K562 (cell line): ENCODE measurements around the gene MUCL3. TPM values are rescaled to one million over a fixed set of nuclear protein-coding genes. Genes with fewer than 3 reads are reported as not detected.
A peak's percentile ranks its signal among the peaks of the same experiment; 100 is the strongest.

Experiments
- ATAC-seq: fragments of 200-7000 bp; cut with Tn5 transposase; 3 replicates; pipeline ENCODE4 v1.9.1; 2020; ENCODE audit warnings: moderate library complexity
- BruUV-seq: library from RNA; stranded (reverse); fragments of 400-500 nt; replicated peaks from 2 replicates; lab custom pipeline; 2021; lab: Mats Ljungman, UMichigan
- CTCF ChIA-PET: fragments of 300-600 bp; formaldehyde crosslinking; extraction: SDS; loops from one replicate; lab custom pipeline; 2021; ENCODE audit warnings: low intra/inter-chr PET ratio; lab: Yijun Ruan, JAX
- POLR2A ChIA-PET: fragments of 300-600, 350-650 bp; sonication (Branson Sonifier 250); formaldehyde crosslinking; extraction: SDS; loops from one replicate; lab custom pipeline; 2021; ENCODE audit warnings: antibody characterized with exemption, inconsistent platforms; lab: Yijun Ruan, JAX
- DNase-seq, 4 experiments: peaks; one replicate each; pipeline versions ENCODE4 v3.0.0 to v3.0.0-alpha.2; 2011 to 2018; ENCODE audit warnings: low spot score in 3 of 4, mixed read lengths in 3 of 4; ENCODE audit errors: extremely low read depth in 1 of 4
- FAIRE-seq: peaks from 2 replicates; lab custom pipeline; 2011; peaks lifted over from hg19 to GRCh38; lab: Jason Lieb, UNC
- H2AFZ ChIP-seq: 2 replicates; pipeline ENCODE4 v1.6.0; 2011; ENCODE audit warnings: low read depth, low read length, control low read depth, inconsistent platforms
- H3K27ac ChIP-seq: fragments of 200-600 bp; 3 replicates; pipeline ENCODE4 v1.8.0; 2011; ENCODE audit warnings: low read depth, mild to moderate bottlenecking, control low read depth, inconsistent platforms, low read length, moderate library complexity, mixed read lengths; ENCODE audit errors: extremely low read depth
- H3K27me3 ChIP-seq, 2 experiments: fragments of 300-600 bp in 1 of 2; 2 replicates in 1 of 2; 3 replicates in 1 of 2; pipeline versions ENCODE4 v1.6.0 to v1.8.0; 2011; ENCODE audit warnings: inconsistent platforms in 2 of 2, low read length in 2 of 2, mild to moderate bottlenecking in 1 of 2, mixed read lengths in 1 of 2, moderate library complexity in 1 of 2; ENCODE audit not compliant: control insufficient read depth in 2 of 2, insufficient read depth in 2 of 2
- H3K36me3 ChIP-seq: fragments of 300-600 bp; 3 replicates; pipeline ENCODE4 v1.8.0; 2011; ENCODE audit warnings: mild to moderate bottlenecking, low read length, inconsistent platforms; ENCODE audit not compliant: control insufficient read depth, insufficient read depth
- H3K4me1 ChIP-seq, 2 experiments: fragments of 200-600 bp in 1 of 2; replicated peaks in 1 of 2; 2 replicates in 1 of 2; 3 replicates in 1 of 2; pipeline versions ENCODE4 v1.5.1 to v1.8.0; 2011; ENCODE audit warnings: inconsistent platforms in 2 of 2, low read length in 2 of 2, mild to moderate bottlenecking in 1 of 2, mixed read lengths in 1 of 2, moderate library complexity in 1 of 2; ENCODE audit not compliant: control insufficient read depth in 2 of 2, insufficient read depth in 2 of 2
- H3K4me2 ChIP-seq: 2 replicates; pipeline ENCODE4 v1.6.1; 2011; ENCODE audit warnings: low read length, control low read depth, inconsistent platforms, mixed read lengths; ENCODE audit not compliant: insufficient read depth
- H3K4me3 ChIP-seq: fragments of 200-600 bp; sonication (generic), shearing (Covaris generic); 2 replicates; pipeline ENCODE4 v1.5.1; 2016; ENCODE audit warnings: control low read depth, inconsistent platforms
- H3K79me2 ChIP-seq: fragments of 200-600 bp; 3 replicates; pipeline ENCODE4 v1.8.0; 2011; ENCODE audit warnings: low read length, inconsistent platforms; ENCODE audit not compliant: control insufficient read depth, insufficient read depth
- H3K9ac ChIP-seq, 2 experiments: 2 replicates each; pipeline versions ENCODE4 v1.6.0 to v1.6.1; 2011; ENCODE audit warnings: low read depth in 2 of 2, low read length in 2 of 2, control low read depth in 1 of 2, inconsistent platforms in 1 of 2, mild to moderate bottlenecking in 1 of 2, mixed read lengths in 1 of 2; ENCODE audit not compliant: insufficient read depth in 1 of 2
- H3K9me1 ChIP-seq: one replicate; pipeline ENCODE4 v1.6.0; 2011; ENCODE audit warnings: inconsistent platforms, mild to moderate bottlenecking, low read length, moderate library complexity; ENCODE audit not compliant: control insufficient read depth, insufficient read depth
- H3K9me3 ChIP-seq: replicated peaks from 2 replicates; pipeline ENCODE4 v1.5.1; 2011; ENCODE audit warnings: low read depth, low read length, inconsistent platforms; ENCODE audit not compliant: control insufficient read depth, insufficient read depth
- H4K20me1 ChIP-seq: replicated peaks from 2 replicates; pipeline ENCODE4 v1.6.1; 2011; ENCODE audit warnings: low read length, inconsistent platforms, mixed read lengths; ENCODE audit not compliant: control insufficient read depth, insufficient read depth
- CBX8 ChIP-seq: fragments of 200-600 bp; sonication (generic); IDR thresholded peaks from 2 replicates; pipeline ENCODE4 v1.6.1; 2012; ENCODE audit warnings: borderline replicate concordance, mixed run types, low read depth, mild to moderate bottlenecking, moderate library complexity, mixed read lengths, low read length, control low read depth, inconsistent platforms; ENCODE audit not compliant: poor library complexity, severe bottlenecking; ENCODE audit errors: extremely low read depth
- CXXC5 ChIP-seq: fragments of 250-450 bp; sonication (Bioruptor Pico); IDR thresholded peaks from 2 replicates; pipeline ENCODE4 v1.8.0; 2022; ENCODE audit warnings: inconsistent platforms, mild to moderate bottlenecking, moderate library complexity
- ELF2 ChIP-seq: fragments of 250-450 bp; sonication (Bioruptor Pico); IDR thresholded peaks from 2 replicates; pipeline ENCODE4 v1.5.0; 2021; ENCODE audit warnings: mild to moderate bottlenecking
- ERF ChIP-seq: fragments of 450-650 bp; formaldehyde crosslinking; IDR thresholded peaks from 2 replicates; pipeline ENCODE4 v1.4.0; 2020; ENCODE audit warnings: mild to moderate bottlenecking, mixed read lengths
- HDAC1 ChIP-seq, 2 experiments: fragments of 450-650 bp; IDR thresholded peaks; 2 replicates each; pipeline ENCODE4 v1.6.1; 2016 to 2017; ENCODE audit warnings: inconsistent platforms in 1 of 2, mild to moderate bottlenecking in 1 of 2, moderate library complexity in 1 of 2
- KDM4B ChIP-seq, 2 experiments: fragments of 450-650 bp in 1 of 2; sonication (generic) in 1 of 2; IDR thresholded peaks; 2 replicates each; pipeline ENCODE4 v1.6.1; 2016 to 2017; ENCODE audit warnings: borderline replicate concordance in 2 of 2, antibody characterized with exemption in 1 of 2, low read depth in 1 of 2, mild to moderate bottlenecking in 1 of 2
- KDM5B ChIP-seq: fragments of 200-600 bp; sonication (generic); IDR thresholded peaks from 2 replicates; pipeline ENCODE4 v1.6.1; 2012; ENCODE audit warnings: low read depth, mild to moderate bottlenecking, moderate library complexity, low read length, control low read depth, inconsistent platforms; ENCODE audit not compliant: insufficient replicate concordance
- MYNN ChIP-seq, 2 experiments: sonication (generic); formaldehyde crosslinking in 1 of 2; IDR thresholded peaks; 2 replicates each; pipeline versions ENCODE4 v1.5.0 to v1.6.1; 2016 to 2020; ENCODE audit warnings: antibody characterized with exemption in 1 of 2, missing genetic modification reagents in 1 of 2
- POLR3A ChIP-seq: IDR thresholded peaks from 2 replicates; pipeline ENCODE4 v1.6.1; 2011; ENCODE audit warnings: borderline replicate concordance, mild to moderate bottlenecking, moderate library complexity; ENCODE audit not compliant: insufficient read length, insufficient read depth; ENCODE audit errors: extremely low read depth
- TCF7L2 ChIP-seq: fragments of 150-350 bp; IDR thresholded peaks from 2 replicates; pipeline ENCODE4 v1.6.1; 2016; ENCODE audit warnings: low read depth, mild to moderate bottlenecking, low read length, moderate library complexity
- TRIM28 ChIP-seq: fragments of 450-650 bp; IDR thresholded peaks from 2 replicates; pipeline ENCODE4 v1.6.1; 2017
- ZBTB1 ChIP-seq: sonication (generic); formaldehyde crosslinking; IDR thresholded peaks from 2 replicates; pipeline ENCODE4 v1.8.1; 2023; ENCODE audit warnings: missing genetic modification reagents, low read depth, mild to moderate bottlenecking, borderline replicate concordance
- ZNF253 ChIP-seq: fragments of 250-450 bp; sonication (Bioruptor Pico); conservative IDR thresholded peaks from 2 replicates; pipeline ENCODE4 v1.6.1; 2021; ENCODE audit warnings: mild to moderate bottlenecking
- ZNF384 ChIP-seq: IDR thresholded peaks from 2 replicates; pipeline ENCODE4 v1.6.1; 2012; ENCODE audit warnings: low read depth, low read length, improper control_type of control experiment
- WGBS: fragments of 100-300 bp; shearing (Covaris generic); methylation state at CpG from one replicate; pipeline ENCODE4 v1.1.6; 2016; ENCODE audit warnings: low coverage, mixed read lengths; ENCODE audit not compliant: insufficient coverage; ENCODE audit errors: missing lambda C conversion rate; 5-methylcytosine and 5-hydroxymethylcytosine counted together
- in situ Hi-C: fragments of 300-500 bp; cut with MboI; formaldehyde crosslinking; loops from 4 replicates; pipeline ENCODE4 v1.15.0; 2018; ENCODE audit warnings: inconsistent platforms, mixed read lengths
- intact Hi-C: fragments of 100-400 bp; cut with micrococcal nuclease; formaldehyde crosslinking; loops from 2 replicates; pipeline ENCODE4 v1.14.2; 2022
- polyA plus RNA-seq, 8 experiments: library from polyadenylated mRNA; depleted of rRNA in 4 of 8; stranded (reverse) in 5 of 8; unstranded in 3 of 8; fragments of >200 nt; fragmentation: Nextera tagmentation in 2 of 8; fragmentation: Illumina TruSeq in 1 of 8; extraction: Ambion mirVana in 2 of 8; extraction: Trizol in 1 of 8; gene quantifications; 2 replicates each; pipeline versions ENCODE4 v1.2.1 to v1.2.3, GENCODE V29; 2011 to 2014; ENCODE audit warnings: inconsistent platforms in 1 of 8, missing spikeins in 1 of 8
- total RNA-seq, 7 experiments: library from RNA; depleted of rRNA in 6 of 7; stranded (reverse); fragments of >200 nt in 6 of 7; fragmentation: Illumina TruSeq in 2 of 7; extraction: Trizol in 2 of 7; gene quantifications; 2 replicates each; pipeline versions ENCODE4 v1.2.1 to v1.2.3, GENCODE V29; 2011 to 2021; ENCODE audit warnings: low replicate concordance in 1 of 7
- TF ChIP-seq, protein P1 (sequence below): fragments of 250-450 bp; sonication (Bioruptor Pico); IDR thresholded peaks from 2 replicates; pipeline ENCODE4 v1.5.0; 2021
- TF ChIP-seq, protein P2 (sequence below): fragments of 450-650 bp; formaldehyde crosslinking; IDR thresholded peaks from 2 replicates; pipeline ENCODE4 v1.4.0; 2022; ENCODE audit warnings: missing genetic modification characterization

MUCL3 gene
- total and polyA plus RNA-seq, 9 of the 15 experiments (the other 6 are each of a cell fraction or from before 2014, with no cell fraction given): 0.07 TPM; not detected in 8

DNA sequence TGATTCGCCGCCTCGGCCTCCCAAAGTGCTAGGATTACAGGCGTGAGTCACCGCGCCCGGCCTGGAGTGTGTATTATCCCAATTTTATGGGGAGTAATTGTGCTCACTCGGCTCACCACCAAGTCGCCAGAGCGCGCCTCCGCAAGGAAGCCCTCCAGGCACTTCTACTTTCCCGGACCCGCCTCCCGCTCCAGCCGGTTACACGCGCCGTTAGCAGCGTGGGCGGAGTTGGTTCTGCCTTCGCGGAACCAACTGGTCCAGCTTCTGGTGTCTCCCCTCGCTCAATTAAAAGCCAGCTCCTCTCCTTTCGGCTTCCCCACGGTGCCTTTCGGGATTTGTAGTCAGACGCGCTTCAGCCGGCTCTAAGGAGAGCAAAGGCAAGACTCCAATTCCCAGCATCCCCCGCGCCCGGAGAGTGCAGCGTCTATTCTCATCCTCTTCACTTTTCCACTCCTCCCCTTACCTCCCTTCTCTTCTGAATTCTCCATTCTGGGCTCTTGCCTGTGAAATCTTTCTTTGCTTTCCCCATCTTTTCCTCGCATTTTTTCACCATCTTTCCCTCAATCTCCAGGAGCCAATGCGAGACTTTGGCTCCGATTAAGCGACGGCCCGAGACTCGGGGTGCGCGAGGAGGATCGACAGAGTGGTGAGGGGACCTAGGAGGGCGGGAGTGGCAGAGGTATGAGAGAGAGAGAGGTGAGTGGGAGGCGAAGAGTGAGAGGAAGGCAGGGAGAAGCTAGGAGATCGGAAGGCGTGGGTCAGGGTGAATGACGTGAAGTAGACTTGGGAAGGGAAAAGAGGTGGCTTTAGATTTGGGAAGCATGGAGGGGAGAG is 32.8 kb upstream of the MUCL3 start, which contains the start of gene GTF2H4:
TSS of gene GTF2H4 (plus strand) at position 450 of the 834 bp plus-strand sequence.
- ATAC-seq (peak; percentile 99), DNase-seq (peak; percentile 90 to 100 (median 93)), FAIRE-seq (peak; percentile 99)
- intact Hi-C loops: no loop called here
- H3K27ac ChIP-seq: peak within 1 kb of the TSS; percentile 71
- in situ Hi-C loops: no loop called here
- no TSS peak for BruUV-seq
- H3K4me3 ChIP-seq: peak within 1 kb of the TSS; percentile 76
- ChIA-PET POLR2A (interaction anchor here (0.5 to 2.5 kb wide), 15 partner anchors 9 to 190 kb away, joined by 3 to 17 read pairs (median 4); no protein-coding TSS in a partner anchor), CTCF (interaction anchor here (0.6 to 0.7 kb wide), 2 partner anchors 24 to 174 kb away, joined by 3 read pairs; partner anchors contain the start of gene DDR1)
- peak within 1 kb of the TSS; percentile 88 to 92 for H3K9ac ChIP-seq
- H3K36me3 ChIP-seq: peaks cover 38% of the 10 kb centered on the region
- peak within 1 kb of the TSS; percentile 97 for H2AFZ ChIP-seq
- peaks cover 15% of the 10 kb centered on the region for H3K79me2 ChIP-seq
- under 1% methylated on average over 49 of the region's 49 CpGs for WGBS
- peaks cover 5 to 13% of the 10 kb centered on the region in 2 experiments; a peak in 4 of 5 replicates for H3K4me1 ChIP-seq
- H3K4me2 ChIP-seq: peak within 1 kb of the TSS; percentile 98
- no peaks in the 10 kb centered on the region for H3K9me3 ChIP-seq
- H3K27me3 ChIP-seq: no peaks in the 10 kb centered on the region
- no peaks in the 10 kb centered on the region for H4K20me1 ChIP-seq
- H3K9me1 ChIP-seq: no peaks in the 10 kb centered on the region
- TF ChIP-seq CXXC5 (CRISPR knock-in tag): peak; percentile 98
- TF ChIP-seq ERF (CRISPR knock-in tag): no peak
- TF ChIP-seq, protein P1, sequence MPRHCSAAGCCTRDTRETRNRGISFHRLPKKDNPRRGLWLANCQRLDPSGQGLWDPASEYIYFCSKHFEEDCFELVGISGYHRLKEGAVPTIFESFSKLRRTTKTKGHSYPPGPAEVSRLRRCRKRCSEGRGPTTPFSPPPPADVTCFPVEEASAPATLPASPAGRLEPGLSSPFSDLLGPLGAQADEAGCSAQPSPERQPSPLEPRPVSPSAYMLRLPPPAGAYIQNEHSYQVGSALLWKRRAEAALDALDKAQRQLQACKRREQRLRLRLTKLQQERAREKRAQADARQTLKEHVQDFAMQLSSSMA: 0 out of 2 replicates have a peak, but pooled peaks have one; percentile 14
- TF ChIP-seq, protein P2, sequence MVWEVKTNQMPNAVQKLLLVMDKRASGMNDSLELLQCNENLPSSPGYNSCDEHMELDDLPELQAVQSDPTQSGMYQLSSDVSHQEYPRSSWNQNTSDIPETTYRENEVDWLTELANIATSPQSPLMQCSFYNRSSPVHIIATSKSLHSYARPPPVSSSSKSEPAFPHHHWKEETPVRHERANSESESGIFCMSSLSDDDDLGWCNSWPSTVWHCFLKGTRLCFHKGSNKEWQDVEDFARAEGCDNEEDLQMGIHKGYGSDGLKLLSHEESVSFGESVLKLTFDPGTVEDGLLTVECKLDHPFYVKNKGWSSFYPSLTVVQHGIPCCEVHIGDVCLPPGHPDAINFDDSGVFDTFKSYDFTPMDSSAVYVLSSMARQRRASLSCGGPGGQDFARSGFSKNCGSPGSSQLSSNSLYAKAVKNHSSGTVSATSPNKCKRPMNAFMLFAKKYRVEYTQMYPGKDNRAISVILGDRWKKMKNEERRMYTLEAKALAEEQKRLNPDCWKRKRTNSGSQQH (CRISPR knock-in tag): peak; percentile 72
- TF ChIP-seq POLR3A: peak; percentile 22
- peak; percentile 93 for TF ChIP-seq TRIM28
- TF ChIP-seq ZNF253 (CRISPR knock-in tag): peak; percentile 68; the same call in 1 of the 2 replicates
- TF ChIP-seq KDM4B (IDR thresholded peaks at IDR 0.05; ENCODE audit: borderline replicate concordance in 2 of 2, low read depth in 1 of 2): peak in 1 of 2 experiments; percentile 89; a peak in 1 of 4 replicates
- peak; percentile 55 for TF ChIP-seq KDM5B
- TF ChIP-seq CBX8: no peak
- 0 out of 2 replicates have a peak, but pooled peaks have one; percentile 28 for TF ChIP-seq ZNF384
- 0 out of 2 replicates have a peak, but pooled peaks have one; percentile 43 for TF ChIP-seq ELF2 (CRISPR knock-in tag)
- TF ChIP-seq MYNN (IDR thresholded peaks at IDR 0.05): peak; percentile 75
- TF ChIP-seq MYNN (CRISPR knock-in tag; IDR thresholded peaks at IDR 0.05): no peak
- TF ChIP-seq TCF7L2: no peak
- TF ChIP-seq HDAC1 (IDR thresholded peaks at IDR 0.05): peak; percentile 59 to 88; a peak in 2 of 4 replicates
- no peak for TF ChIP-seq ZBTB1 (CRISPR knock-in tag)
